HepG2 (cell line): ENCODE data around the gene EVA1A. TPM values are rescaled to one million over a fixed set of nuclear protein-coding genes. Genes with fewer than 3 reads are reported as not detected.

Source experiments
- FOXJ3 ChIP-seq: sonication (generic); formaldehyde crosslinking; IDR thresholded peaks from 2 replicates; pipeline ENCODE4 v1.4.0; 2020; ENCODE audit warnings: missing genetic modification reagents, mild to moderate bottlenecking, borderline replicate concordance
- JUND ChIP-seq: sonication (generic); formaldehyde crosslinking; IDR thresholded peaks from 2 replicates; pipeline ENCODE4 v1.8.0; 2022; ENCODE audit warnings: mild to moderate bottlenecking, missing genetic modification reagents
- NPAS2 ChIP-seq: sonication (generic); formaldehyde crosslinking; IDR thresholded peaks from 2 replicates; pipeline ENCODE4 v1.8.0; 2022; ENCODE audit warnings: mild to moderate bottlenecking, missing genetic modification reagents, borderline replicate concordance
- ZBTB42 ChIP-seq: sonication (generic); formaldehyde crosslinking; IDR thresholded peaks from 2 replicates; pipeline ENCODE4 v1.5.0; 2020; ENCODE audit warnings: mild to moderate bottlenecking, missing genetic modification reagents
- ZMYM3 ChIP-seq: sonication (generic); formaldehyde crosslinking; IDR thresholded peaks from 2 replicates; pipeline ENCODE4 v1.5.1; 2020; ENCODE audit warnings: mild to moderate bottlenecking, missing genetic modification reagents
- ZNF343 ChIP-seq: sonication (generic); formaldehyde crosslinking; IDR thresholded peaks from 2 replicates; pipeline ENCODE4 v1.4.0; 2020; ENCODE audit warnings: mild to moderate bottlenecking, missing genetic modification reagents
- ZNF362 ChIP-seq: sonication (generic); formaldehyde crosslinking; IDR thresholded peaks from 2 replicates; pipeline ENCODE4 v1.4.0; 2020; ENCODE audit warnings: missing genetic modification reagents, mild to moderate bottlenecking, borderline replicate concordance
- ZNF557 ChIP-seq: sonication (generic); formaldehyde crosslinking; IDR thresholded peaks from 2 replicates; pipeline ENCODE4 v1.4.0; 2020; ENCODE audit warnings: missing genetic modification reagents
- ZNF572 ChIP-seq: sonication (generic); formaldehyde crosslinking; IDR thresholded peaks from 2 replicates; pipeline ENCODE4 v1.5.1; 2020; ENCODE audit warnings: mild to moderate bottlenecking, missing genetic modification reagents
- ZNF839 ChIP-seq: sonication (generic); formaldehyde crosslinking; IDR thresholded peaks from 2 replicates; pipeline ENCODE4 v1.4.0; 2020; ENCODE audit warnings: missing genetic modification reagents, mild to moderate bottlenecking, borderline replicate concordance
- polyA plus RNA-seq, 8 experiments: library from polyadenylated mRNA; depleted of rRNA in 3 of 8; stranded (reverse) in 7 of 8; unstranded in 1 of 8; fragments of >200 nt; fragmentation: Illumina TruSeq in 4 of 8; extraction: Trizol in 4 of 8; gene quantifications; 2 replicates each; pipeline versions ENCODE4 v1.2.1 to v1.2.3, GENCODE V29; 2011 to 2016; ENCODE audit warnings: low read depth in 4 of 8, missing spikeins in 1 of 8, mixed read lengths in 1 of 8; ENCODE audit not compliant: insufficient read depth in 1 of 8
- total RNA-seq, 5 experiments: library from RNA; depleted of rRNA; stranded (reverse); fragments of >200 nt; fragmentation: Illumina TruSeq; extraction: Trizol; gene quantifications; 2 replicates each; pipeline ENCODE4 v1.2.3, GENCODE V29; 2016; ENCODE audit warnings: low read depth in 1 of 5
- TF ChIP-seq, protein P1 (sequence below), 2 experiments: fragments of 450-650 bp in 1 of 2; sonication (generic) in 1 of 2; formaldehyde crosslinking; IDR thresholded peaks; 2 replicates each; pipeline versions ENCODE4 v1.5.0 to v1.8.0; 2020 to 2022; ENCODE audit warnings: mild to moderate bottlenecking in 1 of 2, missing genetic modification reagents in 1 of 2
- TF ChIP-seq, protein P2 (sequence below): sonication (generic); formaldehyde crosslinking; IDR thresholded peaks from 2 replicates; pipeline ENCODE4 v1.9.0; 2021; ENCODE audit warnings: missing genetic modification reagents, mild to moderate bottlenecking, borderline replicate concordance
- TF ChIP-seq, protein P3 (sequence below): sonication (generic); formaldehyde crosslinking; IDR thresholded peaks from 2 replicates; pipeline ENCODE4 v1.4.0; 2020; ENCODE audit warnings: missing genetic modification reagents, borderline replicate concordance
- TF ChIP-seq, protein P4 (sequence below): sonication (generic); formaldehyde crosslinking; IDR thresholded peaks from 2 replicates; pipeline ENCODE4 v1.5.0; 2020; ENCODE audit warnings: mild to moderate bottlenecking, missing genetic modification reagents
- TF ChIP-seq, protein P5 (sequence below): IDR thresholded peaks from 2 replicates; pipeline ENCODE4 v1.6.1; 2016; ENCODE audit warnings: low read depth
- TF ChIP-seq, protein P6 (sequence below): sonication (generic); formaldehyde crosslinking; IDR thresholded peaks from 2 replicates; pipeline ENCODE4 v1.4.0; 2020; ENCODE audit warnings: missing genetic modification reagents, borderline replicate concordance

Gene EVA1A
- total and polyA plus RNA-seq, 2 of the 13 experiments (the other 11 are each of a cell fraction or from before 2014, with no cell fraction given): 57.5 to 57.8 TPM

- TF ChIP-seq, protein P1, sequence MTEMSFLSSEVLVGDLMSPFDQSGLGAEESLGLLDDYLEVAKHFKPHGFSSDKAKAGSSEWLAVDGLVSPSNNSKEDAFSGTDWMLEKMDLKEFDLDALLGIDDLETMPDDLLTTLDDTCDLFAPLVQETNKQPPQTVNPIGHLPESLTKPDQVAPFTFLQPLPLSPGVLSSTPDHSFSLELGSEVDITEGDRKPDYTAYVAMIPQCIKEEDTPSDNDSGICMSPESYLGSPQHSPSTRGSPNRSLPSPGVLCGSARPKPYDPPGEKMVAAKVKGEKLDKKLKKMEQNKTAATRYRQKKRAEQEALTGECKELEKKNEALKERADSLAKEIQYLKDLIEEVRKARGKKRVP (CRISPR knock-in tag; IDR thresholded peaks at IDR 0.05): peak in 1 of 2 experiments; percentile 72; a peak in 2 of 4 replicates
- TF ChIP-seq ZNF839 (CRISPR knock-in tag) (no peak), FOXJ3 (CRISPR knock-in tag) (peak; percentile 99), ZBTB42 (CRISPR knock-in tag) (no peak), NPAS2 (CRISPR knock-in tag) (no peak), ZMYM3 (CRISPR knock-in tag) (peak; percentile 81), ZNF362 (peak; percentile 49), ZNF343 (no peak; the same call in 1 of the 2 replicates), JUND (CRISPR knock-in tag) (no peak), ZNF572 (CRISPR knock-in tag) (no peak), ZNF557 (CRISPR knock-in tag) (0 out of 2 replicates have a peak, but pooled peaks have one; percentile 79)
- TF ChIP-seq, protein P2, sequence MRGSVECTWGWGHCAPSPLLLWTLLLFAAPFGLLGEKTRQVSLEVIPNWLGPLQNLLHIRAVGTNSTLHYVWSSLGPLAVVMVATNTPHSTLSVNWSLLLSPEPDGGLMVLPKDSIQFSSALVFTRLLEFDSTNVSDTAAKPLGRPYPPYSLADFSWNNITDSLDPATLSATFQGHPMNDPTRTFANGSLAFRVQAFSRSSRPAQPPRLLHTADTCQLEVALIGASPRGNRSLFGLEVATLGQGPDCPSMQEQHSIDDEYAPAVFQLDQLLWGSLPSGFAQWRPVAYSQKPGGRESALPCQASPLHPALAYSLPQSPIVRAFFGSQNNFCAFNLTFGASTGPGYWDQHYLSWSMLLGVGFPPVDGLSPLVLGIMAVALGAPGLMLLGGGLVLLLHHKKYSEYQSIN: no peak
- TF ChIP-seq, protein P3, sequence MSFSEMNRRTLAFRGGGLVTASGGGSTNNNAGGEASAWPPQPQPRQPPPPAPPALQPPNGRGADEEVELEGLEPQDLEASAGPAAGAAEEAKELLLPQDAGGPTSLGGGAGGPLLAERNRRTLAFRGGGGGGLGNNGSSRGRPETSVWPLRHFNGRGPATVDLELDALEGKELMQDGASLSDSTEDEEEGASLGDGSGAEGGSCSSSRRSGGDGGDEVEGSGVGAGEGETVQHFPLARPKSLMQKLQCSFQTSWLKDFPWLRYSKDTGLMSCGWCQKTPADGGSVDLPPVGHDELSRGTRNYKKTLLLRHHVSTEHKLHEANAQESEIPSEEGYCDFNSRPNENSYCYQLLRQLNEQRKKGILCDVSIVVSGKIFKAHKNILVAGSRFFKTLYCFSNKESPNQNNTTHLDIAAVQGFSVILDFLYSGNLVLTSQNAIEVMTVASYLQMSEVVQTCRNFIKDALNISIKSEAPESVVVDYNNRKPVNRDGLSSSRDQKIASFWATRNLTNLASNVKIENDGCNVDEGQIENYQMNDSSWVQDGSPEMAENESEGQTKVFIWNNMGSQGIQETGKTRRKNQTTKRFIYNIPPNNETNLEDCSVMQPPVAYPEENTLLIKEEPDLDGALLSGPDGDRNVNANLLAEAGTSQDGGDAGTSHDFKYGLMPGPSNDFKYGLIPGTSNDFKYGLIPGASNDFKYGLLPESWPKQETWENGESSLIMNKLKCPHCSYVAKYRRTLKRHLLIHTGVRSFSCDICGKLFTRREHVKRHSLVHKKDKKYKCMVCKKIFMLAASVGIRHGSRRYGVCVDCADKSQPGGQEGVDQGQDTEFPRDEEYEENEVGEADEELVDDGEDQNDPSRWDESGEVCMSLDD (CRISPR knock-in tag): 0 out of 2 replicates have a peak, but pooled peaks have one; percentile 52
- TF ChIP-seq, protein P4, sequence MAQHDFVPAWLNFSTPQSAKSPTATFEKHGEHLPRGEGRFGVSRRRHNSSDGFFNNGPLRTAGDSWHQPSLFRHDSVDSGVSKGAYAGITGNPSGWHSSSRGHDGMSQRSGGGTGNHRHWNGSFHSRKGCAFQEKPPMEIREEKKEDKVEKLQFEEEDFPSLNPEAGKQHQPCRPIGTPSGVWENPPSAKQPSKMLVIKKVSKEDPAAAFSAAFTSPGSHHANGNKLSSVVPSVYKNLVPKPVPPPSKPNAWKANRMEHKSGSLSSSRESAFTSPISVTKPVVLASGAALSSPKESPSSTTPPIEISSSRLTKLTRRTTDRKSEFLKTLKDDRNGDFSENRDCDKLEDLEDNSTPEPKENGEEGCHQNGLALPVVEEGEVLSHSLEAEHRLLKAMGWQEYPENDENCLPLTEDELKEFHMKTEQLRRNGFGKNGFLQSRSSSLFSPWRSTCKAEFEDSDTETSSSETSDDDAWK (CRISPR knock-in tag): no peak
- TF ChIP-seq, protein P5, sequence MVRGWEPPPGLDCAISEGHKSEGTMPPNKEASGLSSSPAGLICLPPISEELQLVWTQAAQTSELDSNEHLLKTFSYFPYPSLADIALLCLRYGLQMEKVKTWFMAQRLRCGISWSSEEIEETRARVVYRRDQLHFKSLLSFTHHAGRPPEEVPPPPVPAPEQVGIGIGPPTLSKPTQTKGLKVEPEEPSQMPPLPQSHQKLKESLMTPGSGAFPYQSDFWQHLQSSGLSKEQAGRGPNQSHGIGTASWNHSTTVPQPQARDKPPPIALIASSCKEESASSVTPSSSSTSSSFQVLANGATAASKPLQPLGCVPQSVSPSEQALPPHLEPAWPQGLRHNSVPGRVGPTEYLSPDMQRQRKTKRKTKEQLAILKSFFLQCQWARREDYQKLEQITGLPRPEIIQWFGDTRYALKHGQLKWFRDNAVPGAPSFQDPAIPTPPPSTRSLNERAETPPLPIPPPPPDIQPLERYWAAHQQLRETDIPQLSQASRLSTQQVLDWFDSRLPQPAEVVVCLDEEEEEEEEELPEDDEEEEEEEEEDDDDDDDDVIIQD (CRISPR knock-in tag): peak; percentile 98
- TF ChIP-seq, protein P6, sequence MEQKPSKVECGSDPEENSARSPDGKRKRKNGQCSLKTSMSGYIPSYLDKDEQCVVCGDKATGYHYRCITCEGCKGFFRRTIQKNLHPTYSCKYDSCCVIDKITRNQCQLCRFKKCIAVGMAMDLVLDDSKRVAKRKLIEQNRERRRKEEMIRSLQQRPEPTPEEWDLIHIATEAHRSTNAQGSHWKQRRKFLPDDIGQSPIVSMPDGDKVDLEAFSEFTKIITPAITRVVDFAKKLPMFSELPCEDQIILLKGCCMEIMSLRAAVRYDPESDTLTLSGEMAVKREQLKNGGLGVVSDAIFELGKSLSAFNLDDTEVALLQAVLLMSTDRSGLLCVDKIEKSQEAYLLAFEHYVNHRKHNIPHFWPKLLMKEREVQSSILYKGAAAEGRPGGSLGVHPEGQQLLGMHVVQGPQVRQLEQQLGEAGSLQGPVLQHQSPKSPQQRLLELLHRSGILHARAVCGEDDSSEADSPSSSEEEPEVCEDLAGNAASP: peak; percentile 97
Observed at GRCh38 chr2:75516378-75517360, 44.1 kb downstream of the EVA1A start (continued).
